B cell (primary cell): ENCODE data around the gene KLHL30. TPM values are rescaled to one million over a fixed set of nuclear protein-coding genes. Genes with fewer than 3 reads are reported as not detected.

Source experiments
- ATAC-seq: fragments of 200-7000 bp; cut with Tn5 transposase; one replicate; pipeline ENCODE4 v1.10.0; 2021; ENCODE audit warnings: low read depth, mild to moderate bottlenecking, moderate number of reproducible peaks, moderate library complexity
- CTCF ChIA-PET: fragments of 350-600 bp; sonication (Branson Sonifier 250); formaldehyde crosslinking; loops from one replicate; lab custom pipeline; 2021; ENCODE audit warnings: antibody characterized with exemption, inconsistent platforms; lab: Charles Lee
- POLR2A ChIA-PET: fragments of 350-600 bp; sonication (Branson Sonifier 250); formaldehyde crosslinking; loops from one replicate; lab custom pipeline; 2021; ENCODE audit warnings: antibody characterized with exemption; lab: Charles Lee
- DNase-seq: peaks from one replicate; pipeline ENCODE4 v3.0.0; 2013
- H2AFZ ChIP-seq: 2 replicates; pipeline ENCODE4 v1.6.1; 2012; ENCODE audit warnings: mild to moderate bottlenecking, low read depth, low read length; ENCODE audit not compliant: insufficient read depth, poor library complexity, severe bottlenecking
- H3K27ac ChIP-seq, 2 donors: 1 replicate in 1 of 2; 2 replicates in 1 of 2; pipeline ENCODE4 v1.5.1; 2012 to 2013; ENCODE audit warnings: low read length in 2 of 2, mild to moderate bottlenecking in 2 of 2, moderate library complexity in 1 of 2
- H3K27me3 ChIP-seq, 4 experiments: fragments of 200-600 bp in 1 of 4; sonication (generic) in 1 of 4; replicated peaks in 1 of 4; 1 replicate in 2 of 4; 2 replicates in 2 of 4; pipeline versions ENCODE4 v1.6.1 to v1.7.0; 2013 to 2016; ENCODE audit warnings: low read length in 3 of 4, mild to moderate bottlenecking in 2 of 4, mixed read lengths in 1 of 4, moderate library complexity in 1 of 4; ENCODE audit not compliant: insufficient read depth in 4 of 4, control insufficient read depth in 3 of 4; ENCODE audit errors: control extremely low read depth in 1 of 4
- H3K36me3 ChIP-seq, 2 experiments: replicated peaks in 1 of 2; 1 replicate in 1 of 2; 2 replicates in 1 of 2; pipeline versions ENCODE4 v1.6.1 to v1.7.1; 2013; ENCODE audit warnings: low read length in 1 of 2; ENCODE audit not compliant: insufficient read depth in 2 of 2, control insufficient read depth in 1 of 2; ENCODE audit errors: control extremely low read depth in 1 of 2, extremely low read depth in 1 of 2
- H3K4me1 ChIP-seq, 2 donors: fragments of 200-600 bp in 1 of 2; sonication (generic) in 1 of 2; 1 replicate in 1 of 2; 2 replicates in 1 of 2; pipeline versions ENCODE4 v1.5.1 to v1.6.1; 2013 to 2017; ENCODE audit warnings: low read length in 2 of 2; ENCODE audit not compliant: control insufficient read depth in 2 of 2, insufficient read depth in 2 of 2
- H3K4me2 ChIP-seq: replicated peaks from 2 replicates; pipeline ENCODE3; 2012; ENCODE audit warnings: mild to moderate bottlenecking, low read depth, low read length; ENCODE audit not compliant: poor library complexity, severe bottlenecking
- H3K4me3 ChIP-seq, 5 experiments: fragments of 200-600 bp in 1 of 5; sonication (generic) in 1 of 5; 1 replicate in 3 of 5; 2 replicates in 2 of 5; pipeline versions ENCODE4 v1.5.1 to v1.7.0; 2011 to 2016; ENCODE audit warnings: low read length in 4 of 5, mild to moderate bottlenecking in 4 of 5, low read depth in 2 of 5, control low read depth in 1 of 5, moderate library complexity in 1 of 5; ENCODE audit not compliant: insufficient read depth in 1 of 5; ENCODE audit errors: control extremely low read depth in 1 of 5, extremely low read depth in 1 of 5
- H3K79me2 ChIP-seq: fragments of 200-600 bp; sonication (generic); one replicate; pipeline ENCODE4 v1.6.0; 2016; ENCODE audit warnings: low read length; ENCODE audit not compliant: control insufficient read depth, insufficient read depth
- H3K9ac ChIP-seq: fragments of 200-600 bp; sonication (generic); 2 replicates; pipeline ENCODE4 v1.6.1; 2017; ENCODE audit warnings: mild to moderate bottlenecking, low read length, moderate library complexity
- H3K9me3 ChIP-seq, 3 donors: one replicate each; pipeline versions ENCODE4 v1.6.1 to v1.7.1; 2013; ENCODE audit warnings: low read length in 2 of 3; ENCODE audit not compliant: control insufficient read depth in 2 of 3, insufficient read depth in 1 of 3; ENCODE audit errors: control extremely low read depth in 1 of 3
- H4K20me1 ChIP-seq: 2 replicates; pipeline ENCODE4 v1.6.0; 2012; ENCODE audit warnings: mild to moderate bottlenecking, low read length; ENCODE audit not compliant: insufficient read depth, control insufficient read depth, poor library complexity, severe bottlenecking
- H3K27ac Mint-ChIP-seq: one replicate; pipeline ENCODE4 v1.8.0; 2021; ENCODE audit warnings: mixed read lengths
- H3K27me3 Mint-ChIP-seq: one replicate; pipeline ENCODE4 v1.8.0; 2021; ENCODE audit warnings: mixed read lengths
- H3K4me1 Mint-ChIP-seq: one replicate; pipeline ENCODE4 v1.8.0; 2021; ENCODE audit warnings: mixed read lengths
- H3K4me3 Mint-ChIP-seq: one replicate; pipeline ENCODE4 v1.8.0; 2021; ENCODE audit warnings: mixed read lengths
- H3K9me3 Mint-ChIP-seq: one replicate; pipeline ENCODE4 v1.8.0; 2022; ENCODE audit warnings: mixed read lengths; ENCODE audit not compliant: insufficient read depth
- CTCF ChIP-seq: fragments of 200-600 bp; IDR thresholded peaks from one replicate; pipeline ENCODE4 v1.8.0; 2022; ENCODE audit warnings: antibody characterized with exemption, mild to moderate bottlenecking
- EZH2 ChIP-seq: IDR thresholded peaks from 2 replicates; pipeline ENCODE4 v1.6.1; 2012; ENCODE audit warnings: borderline replicate concordance, low read depth, mild to moderate bottlenecking, moderate library complexity, low read length; ENCODE audit not compliant: insufficient read depth, poor library complexity, severe bottlenecking
- WGBS: methylation state at CpG from one replicate; pipeline ENCODE4 v1.1.5; 2013; ENCODE audit warnings: missing lambda C conversion rate; ENCODE audit not compliant: insufficient coverage; 5-methylcytosine and 5-hydroxymethylcytosine counted together
- intact Hi-C: fragments of 100-400 bp; cut with micrococcal nuclease; formaldehyde crosslinking; loops from one replicate; pipeline ENCODE4 v1.10.0; 2022
- polyA plus RNA-seq: library from polyadenylated mRNA; depleted of rRNA; stranded (reverse); fragments of >200 nt; gene quantifications from 2 replicates; pipeline ENCODE4 v1.2.3, GENCODE V29; 2012
- total RNA-seq, 2 donors: library from RNA; stranded (reverse); fragments of 120-200 nt in 1 of 2; gene quantifications; 1 replicate in 1 of 2; 2 replicates in 1 of 2; pipeline versions ENCODE4 v1.2.3 to v1.2.4, GENCODE V29; 2013 to 2022

The KLHL30 gene
- total and polyA plus RNA-seq, 2 donors (not counting 1 experiment from before 2014, with no cell fraction given): not detected

- Mint-ChIP-seq H3K9me3 (no peaks in the 10 kb centered on the region), H3K27me3 (no peaks in the 10 kb centered on the region), H3K27ac (no peak overlapping the region), H3K4me3 (no peak overlapping the region), H3K4me1 (peaks cover 10% of the 10 kb centered on the region)
- DNase-seq: no peak
- Histone ChIP-seq H3K27ac (no peak overlapping the region), H4K20me1 (no peaks in the 10 kb centered on the region), H3K36me3 (no peaks in the 10 kb centered on the region), H3K4me2 (no peak overlapping the region), H3K79me2 (no peaks in the 10 kb centered on the region), H3K9me3 (no peaks in the 10 kb centered on the region), H3K9ac (no peak overlapping the region), H3K4me1 (peaks cover 9 to 11% of the 10 kb centered on the region in 2 donors), H3K4me3 (no peak overlapping the region), H2AFZ (no peak overlapping the region), H3K27me3 (no peaks in the 10 kb centered on the region)
- ATAC-seq: no peak
- 96% methylated on average over 13 of the region's 16 CpGs for WGBS
- POLR2A ChIA-PET: no interaction called here
- CTCF ChIA-PET: interaction anchor here (2.0 kb wide), 1 partner anchor 17 kb away, joined by 5 read pairs; no protein-coding TSS in a partner anchor
- no peak for TF ChIP-seq EZH2
- no peak for TF ChIP-seq CTCF
- intact Hi-C loops: no loop called here
Observed at GRCh38 chr2:238091436-238092060, 46.9 kb upstream of the KLHL30 start.

- H3K9ac ChIP-seq: no peak overlapping the region
- Mint-ChIP-seq H3K9me3 (no peaks in the 10 kb centered on the region), H3K4me3 (no peak overlapping the region), H3K4me1 (peaks cover 3% of the 10 kb centered on the region), H3K27ac (no peak overlapping the region), H3K27me3 (no peaks in the 10 kb centered on the region)
- 92% methylated on average over 12 of the region's 12 CpGs for WGBS
- no peak overlapping the region for H2AFZ ChIP-seq
- H3K36me3 ChIP-seq: no peaks in the 10 kb centered on the region
- ChIA-PET CTCF (no interaction called here), POLR2A (no interaction called here)
- H4K20me1 ChIP-seq: no peaks in the 10 kb centered on the region
- intact Hi-C loops: no loop called here
- DNase-seq: no peak
- no peak for ATAC-seq
- no peaks in the 10 kb centered on the region for H3K9me3 ChIP-seq
- H3K79me2 ChIP-seq: no peaks in the 10 kb centered on the region
- no peak overlapping the region for H3K27ac ChIP-seq
- H3K4me2 ChIP-seq: no peak overlapping the region
- H3K4me3 ChIP-seq: no peak overlapping the region
- H3K27me3 ChIP-seq: no peaks in the 10 kb centered on the region
- no peak for TF ChIP-seq EZH2
- peaks cover 4% of the 10 kb centered on the region in 2 donors for H3K4me1 ChIP-seq
Observed at GRCh38 chr2:238092486-238093035, 45.9 kb upstream of the KLHL30 start.
